ENCODE measurements around the gene PIK3CG. TPM values are rescaled to one million over a fixed set of nuclear protein-coding genes. Genes with fewer than 3 reads are reported as not detected.

Gene PIK3CG
- total and polyA plus RNA-seq, 2 donors (not counting 1 experiment from before 2014, with no cell fraction given), result 13.3 to 44.8 TPM

- intact Hi-C loops (cut with micrococcal nuclease), result no loop called here
Measured at GRCh38 chr7:106875508-106875907, 10.4 kb downstream of the PIK3CG start.

More at GRCh38 chr7:106875508-106875907, 10.4 kb downstream of the PIK3CG start:
- Histone ChIP-seq H4K20me1 (ENCODE audit: control insufficient read depth, insufficient read depth, low read length, poor library complexity, severe bottlenecking) (peaks cover 26% of the 10 kb centered on the region), H3K27ac (ENCODE audit: low read length in 2 of 2) (no peak overlapping the region), H3K4me2 (replicated peaks; ENCODE audit: low read depth, low read length, poor library complexity, severe bottlenecking) (no peak overlapping the region), H3K79me2 (ENCODE audit: control insufficient read depth, insufficient read depth, low read length) (peaks cover 83% of the 10 kb centered on the region), H3K9ac (ENCODE audit: low read length) (no peak overlapping the region), H2AFZ (ENCODE audit: insufficient read depth, low read depth, low read length, poor library complexity, severe bottlenecking) (no peak overlapping the region), H3K4me3 (ENCODE audit: control extremely low read depth in 1 of 5, extremely low read depth in 1 of 5, insufficient read depth in 1 of 5, low read depth in 2 of 5, low read length in 4 of 5) (no peak overlapping the region), H3K9me3 (ENCODE audit: control extremely low read depth in 1 of 3, control insufficient read depth in 2 of 3, insufficient read depth in 1 of 3, low read length in 2 of 3) (no peaks in the 10 kb centered on the region), H3K36me3 (replicated peaks in 1 of 2; ENCODE audit: control extremely low read depth in 1 of 2, control insufficient read depth in 1 of 2, extremely low read depth in 1 of 2, insufficient read depth in 2 of 2, low read length in 1 of 2) (peaks cover 8 to 74% of the 10 kb centered on the region in 2 experiments), H3K27me3 (replicated peaks in 1 of 4; ENCODE audit: control extremely low read depth in 1 of 4, control insufficient read depth in 3 of 4, insufficient read depth in 4 of 4, low read length in 3 of 4) (no peaks in the 10 kb centered on the region), H3K4me1 (ENCODE audit: control insufficient read depth in 2 of 2, insufficient read depth in 2 of 2, low read length in 2 of 2) (peaks cover 21 to 36% of the 10 kb centered on the region in 2 donors)
- Mint-ChIP-seq H3K9me3 (ENCODE audit: insufficient read depth) (peaks cover 2% of the 10 kb centered on the region), H3K4me1 (peaks cover 54% of the 10 kb centered on the region), H3K4me3 (no peak overlapping the region), H3K27ac (no peak overlapping the region), H3K27me3 (no peaks in the 10 kb centered on the region)
- no peak for TF ChIP-seq EZH2 (IDR thresholded peaks at IDR 0.05; ENCODE audit: borderline replicate concordance, insufficient read depth, low read depth, low read length, poor library complexity, severe bottlenecking)
- TF ChIP-seq CTCF (IDR thresholded peaks at IDR 0.05), result no peak
- no CpG with 5 or more reads among the region's 1 CpG for WGBS (ENCODE audit: insufficient coverage)
- ChIA-PET CTCF (no interaction called here), POLR2A (interaction anchor here (0.6 kb wide), 1 partner anchor 31 kb away, joined by 7 read pairs; no protein-coding TSS in a partner anchor)
- no peak for ATAC-seq (ENCODE audit: low read depth)
- no peak for DNase-seq

All from B cell (primary cell).